Kidney (tissue), 14 donors: ENCODE measurements around the gene APOL5. TPM values are rescaled to one million over a fixed set of nuclear protein-coding genes. Genes with fewer than 3 reads are reported as not detected.
A peak's percentile ranks its signal among the peaks of the same experiment; 100 is the strongest.

Experiments
- DNase-seq, 5 donors: peaks; one replicate each; pipeline ENCODE4 v3.0.0-alpha.2; 2013 to 2020
- FAIRE-seq: peaks from 2 replicates; lab custom pipeline; 2012; peaks lifted over from hg19 to GRCh38; lab: Jason Lieb, UNC
- H3K27ac ChIP-seq, 2 donors: one replicate each; pipeline ENCODE4 v1.7.0; 2013; ENCODE audit warnings: low read depth in 2 of 2, low read length in 2 of 2, inconsistent platforms in 1 of 2
- H3K27me3 ChIP-seq: one replicate; pipeline ENCODE4 v1.7.1; 2013; ENCODE audit warnings: low read length, inconsistent platforms; ENCODE audit not compliant: control insufficient read depth, insufficient read depth
- H3K36me3 ChIP-seq, 3 donors: one replicate each; pipeline versions ENCODE4 v1.7.0 to v1.7.1; 2013; ENCODE audit warnings: low read length in 3 of 3, control low read depth in 1 of 3, inconsistent platforms in 1 of 3; ENCODE audit not compliant: insufficient read depth in 3 of 3, control insufficient read depth in 2 of 3
- H3K4me1 ChIP-seq, 3 donors: one replicate each; pipeline versions ENCODE4 v1.7.0 to v1.7.1; 2013; ENCODE audit warnings: low read length in 3 of 3, inconsistent platforms in 1 of 3, low read depth in 1 of 3; ENCODE audit not compliant: control insufficient read depth in 2 of 3, insufficient read depth in 2 of 3
- H3K4me3 ChIP-seq, 3 donors: one replicate each; pipeline versions ENCODE4 v1.7.0 to v1.8.1; 2013; ENCODE audit warnings: low read length in 3 of 3, control low read depth in 1 of 3, inconsistent platforms in 1 of 3
- H3K9ac ChIP-seq, 3 donors: one replicate each; pipeline versions ENCODE4 v1.7.0 to v1.7.1; 2013; ENCODE audit warnings: low read length in 3 of 3, control low read depth in 1 of 3, inconsistent platforms in 1 of 3
- H3K9me3 ChIP-seq, 3 donors: one replicate each; pipeline versions ENCODE4 v1.7.0 to v1.7.1; 2013; ENCODE audit warnings: low read length in 3 of 3, control low read depth in 1 of 3, inconsistent platforms in 1 of 3; ENCODE audit not compliant: control insufficient read depth in 2 of 3, insufficient read depth in 1 of 3
- CTCF ChIP-seq: IDR thresholded peaks from 3 replicates; pipeline ENCODE4 v1.5.1; 2012; ENCODE audit warnings: mild to moderate bottlenecking, moderate library complexity, borderline replicate concordance; ENCODE audit not compliant: insufficient read depth; ENCODE audit errors: extremely low read depth
- intact Hi-C: fragments of 100-400 bp; cut with DNase I; formaldehyde crosslinking; loops from one replicate; pipeline ENCODE4 v1.11.1; 2022
- polyA plus RNA-seq: library from polyadenylated mRNA; stranded (reverse); fragments of 350-450 nt; fragmentation: Illumina TruSeq; extraction: RNeasy Lipid Tissue Mini Kit (QIAGEN cat#74804); gene quantifications from one replicate; pipeline ENCODE4 v1.2.3, GENCODE V29; 2014; ENCODE audit warnings: low read depth, low replicate concordance; ENCODE audit not compliant: insufficient read depth
- total RNA-seq: library from RNA; stranded (reverse); fragmentation: NEBNext Ultra II Directional; extraction: Animal tissue kit (Norgen Biotek cat#: 25700); gene quantifications from one replicate; pipeline ENCODE4 v1.2.1, GENCODE V29; 2021
- donor health status: control.
- donor health status: control.
- donor health status: control.
- donor health status: control.
- donor health status: control.
- donor health status: DM: yes; HTN: yes; CAD: no.
- donor health status: Normal renal cell carcinoma (clear cell type).

Gene APOL5
- total and polyA plus RNA-seq, 2 donors from 2014 or later: not detected

- Histone ChIP-seq H3K9me3 (no peaks in the 10 kb centered on the region), H3K36me3 (peaks cover 0 to 14% (median 0%) of the 10 kb centered on the region in 3 donors), H3K27ac (no peak overlapping the region), H3K27me3 (no peaks in the 10 kb centered on the region), H3K9ac (no peak overlapping the region), H3K4me1 (no peaks in the 10 kb centered on the region), H3K4me3 (no peak overlapping the region)
- TF ChIP-seq CTCF: no peak
- no peak for DNase-seq
- intact Hi-C loops: no loop called here
- no peak for FAIRE-seq
Measured at GRCh38 chr22:35740616-35741015, 22.9 kb downstream of the APOL5 start.

GRCh38 chr22:35742342-35743100 is 24.8 kb downstream of the APOL5 start:
- TF ChIP-seq CTCF: no peak
- Histone ChIP-seq H3K36me3 (peaks cover 0 to 20% (median 4%) of the 10 kb centered on the region in 3 donors), H3K9me3 (no peaks in the 10 kb centered on the region), H3K9ac (no peak overlapping the region), H3K4me3 (no peak overlapping the region), H3K27me3 (no peaks in the 10 kb centered on the region), H3K27ac (no peak overlapping the region), H3K4me1 (no peaks in the 10 kb centered on the region)
- FAIRE-seq (no peak), DNase-seq (peak in 1 of 5 donors; percentile 25)
- intact Hi-C loops: no loop called here

GRCh38 chr22:35743326-35743860 is 25.7 kb downstream of the APOL5 start:
- no peak for TF ChIP-seq CTCF
- peaks cover 0 to 20% (median 4%) of the 10 kb centered on the region in 3 donors for H3K36me3 ChIP-seq
- H3K27me3 ChIP-seq: no peaks in the 10 kb centered on the region
- intact Hi-C loops: no loop called here
- no peak overlapping the region for H3K4me3 ChIP-seq
- no peak overlapping the region for H3K9ac ChIP-seq
- H3K9me3 ChIP-seq: no peaks in the 10 kb centered on the region
- DNase-seq (no peak), FAIRE-seq (no peak)
- no peaks in the 10 kb centered on the region for H3K4me1 ChIP-seq
- H3K27ac ChIP-seq: no peak overlapping the region
